H1 (cell line): ENCODE results near the gene SEMA4D.

Experiments used
- CHD2 ChIP-seq: IDR thresholded peaks from 2 replicates; pipeline ENCODE4 v1.6.1; 2012; ENCODE audit warnings: low read length, improper control_type of control experiment
- POLR2A ChIP-seq, 2 experiments: IDR thresholded peaks; 1 replicate in 1 of 2; 2 replicates in 1 of 2; pipeline ENCODE4 v1.6.1; 2011; ENCODE audit warnings: low read depth in 2 of 2, low read length in 2 of 2, mild to moderate bottlenecking in 2 of 2; ENCODE audit errors: control extremely low read depth in 1 of 2
- TBP ChIP-seq: IDR thresholded peaks from 2 replicates; pipeline ENCODE4 v1.6.1; 2011; ENCODE audit warnings: low read depth, low read length, improper control_type of control experiment
- ZNF274 ChIP-seq: IDR thresholded peaks from 2 replicates; pipeline ENCODE4 v1.7.0; 2012; ENCODE audit warnings: low read length, borderline replicate concordance; ENCODE audit errors: extremely low read depth

DNA sequence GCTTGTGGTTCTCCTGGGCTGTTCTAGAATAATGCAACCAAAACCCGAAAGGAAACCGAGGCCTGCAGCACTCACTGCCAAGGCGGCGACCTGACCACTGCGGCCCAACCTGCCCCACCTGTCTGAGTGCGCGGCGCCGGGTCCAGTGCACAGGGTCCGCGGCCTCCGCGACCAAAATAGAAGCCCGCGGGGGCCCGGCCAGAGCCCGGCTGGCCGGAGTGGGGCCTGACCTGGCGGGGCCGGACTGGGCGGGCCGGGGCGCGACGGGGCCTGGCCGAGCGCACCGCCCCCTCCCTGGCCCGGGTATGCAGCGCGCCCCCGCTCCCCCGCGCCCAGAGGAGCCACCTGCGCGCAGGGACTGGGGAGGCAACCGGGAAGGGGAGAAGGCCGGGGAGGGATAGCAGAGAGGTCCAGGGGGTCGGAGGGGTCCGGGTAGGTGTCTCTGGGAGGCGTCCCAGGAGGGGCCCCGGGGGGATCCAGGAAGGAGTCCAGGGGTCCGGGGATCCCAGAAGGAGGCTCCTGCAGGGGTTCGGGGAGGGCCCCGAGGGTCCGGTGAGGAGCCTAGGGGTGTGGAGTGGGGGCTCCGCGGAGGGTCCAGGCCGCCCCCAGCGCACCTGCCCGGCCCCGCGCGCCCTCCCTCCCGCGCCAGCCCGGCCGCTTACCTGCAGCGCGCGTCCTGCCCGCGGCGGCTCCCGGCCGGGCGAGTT lies 503 bp downstream of the SEMA4D start:
- TF ChIP-seq POLR2A (IDR thresholded peaks at IDR 0.05; ENCODE audit: control extremely low read depth in 1 of 2, low read depth in 2 of 2, low read length in 2 of 2) (no peak), ZNF274 (no peak), TBP (no peak), CHD2 (no peak)
